HFFc6 (cell line): ENCODE measurements around the gene ELMO2. TPM values are rescaled to one million over a fixed set of nuclear protein-coding genes. Genes with fewer than 3 reads are reported as not detected.

Experiments
- DNase-seq: peaks from one replicate; pipeline ENCODE4 v3.0.0-alpha.2; 2018
- H3K27ac Mint-ChIP-seq: 2 replicates; pipeline ENCODE4 v1.8.0; 2020; ENCODE audit warnings: mild to moderate bottlenecking, mixed read lengths
- H3K27me3 Mint-ChIP-seq: 2 replicates; pipeline ENCODE4 v1.8.0; 2021; ENCODE audit warnings: mild to moderate bottlenecking, moderate library complexity, mixed read lengths; ENCODE audit not compliant: insufficient read depth
- H3K36me3 Mint-ChIP-seq: 2 replicates; pipeline ENCODE4 v1.8.0; 2021; ENCODE audit warnings: low read depth, mixed read lengths
- H3K4me1 Mint-ChIP-seq: 2 replicates; pipeline ENCODE4 v1.8.0; 2020; ENCODE audit warnings: low read depth, mixed read lengths
- H3K4me3 Mint-ChIP-seq: 2 replicates; pipeline ENCODE4 v1.8.0; 2020; ENCODE audit warnings: mild to moderate bottlenecking, moderate library complexity, mixed read lengths
- H3K9me3 Mint-ChIP-seq: 2 replicates; pipeline ENCODE4 v1.8.0; 2020; ENCODE audit warnings: mild to moderate bottlenecking, mixed read lengths
- CTCF ChIP-seq: fragments of 200-600 bp; sonication (generic); IDR thresholded peaks from 2 replicates; pipeline ENCODE4 v1.5.0; 2021; ENCODE audit warnings: antibody characterized with exemption, mild to moderate bottlenecking
- total RNA-seq, 6 experiments: library from RNA; stranded (reverse); fragmentation: NEBNext Ultra II Directional; extraction: Animal tissue kit (Norgen Biotek cat#: 25700); gene quantifications; 2 replicates in 1 of 6; 3 replicates in 5 of 6; pipeline ENCODE4 v1.2.3, GENCODE V29; 2021

ELMO2 gene
- total RNA-seq, 6 experiments from 2014 or later = 39.3 to 48.0 (median 44.3) TPM

GRCh38 chr20:46349742-46350056 lies 56.7 kb downstream of the ELMO2 start:
- H3K9me3 Mint-ChIP-seq = no peaks in the 10 kb centered on the region
- no peak overlapping the region for H3K4me3 Mint-ChIP-seq
- peaks cover 4% of the 10 kb centered on the region; the same call in 1 of the 2 replicates for H3K27me3 Mint-ChIP-seq
- peak overlapping the region; percentile 61 for H3K27ac Mint-ChIP-seq
- peaks cover 14% of the 10 kb centered on the region for H3K36me3 Mint-ChIP-seq
- DNase-seq = no peak
- TF ChIP-seq CTCF = no peak
- H3K4me1 Mint-ChIP-seq = peaks cover 26% of the 10 kb centered on the region

- Mint-ChIP-seq H3K27ac (peak overlapping the region; percentile 61), H3K4me1 (peaks cover 26% of the 10 kb centered on the region), H3K9me3 (no peaks in the 10 kb centered on the region), H3K4me3 (no peak overlapping the region), H3K36me3 (peaks cover 14% of the 10 kb centered on the region), H3K27me3 (peaks cover 8% of the 10 kb centered on the region; the same call in 1 of the 2 replicates)
- peak; percentile 88 for TF ChIP-seq CTCF
- peak; percentile 20 for DNase-seq
These were observed 57.2 kb downstream of the ELMO2 start for GRCh38 chr20:46349035-46349741.

GRCh38 chr20:46347841-46348803 lies 58.3 kb downstream of the ELMO2 start:
- TF ChIP-seq CTCF = no peak
- H3K27ac Mint-ChIP-seq = no peak overlapping the region
- peaks cover 12% of the 10 kb centered on the region for H3K27me3 Mint-ChIP-seq
- H3K4me1 Mint-ChIP-seq = peaks cover 27% of the 10 kb centered on the region
- H3K4me3 Mint-ChIP-seq = no peak overlapping the region
- no peaks in the 10 kb centered on the region for H3K9me3 Mint-ChIP-seq
- DNase-seq = no peak
- peaks cover 14% of the 10 kb centered on the region for H3K36me3 Mint-ChIP-seq

GRCh38 chr20:46346770-46347169 lies 59.6 kb downstream of the ELMO2 start:
- no peak for TF ChIP-seq CTCF
- Mint-ChIP-seq H3K9me3 (no peaks in the 10 kb centered on the region), H3K36me3 (peaks cover 4% of the 10 kb centered on the region), H3K4me3 (no peak overlapping the region), H3K4me1 (peaks cover 30% of the 10 kb centered on the region), H3K27me3 (peaks cover 22% of the 10 kb centered on the region), H3K27ac (no peak overlapping the region)
- DNase-seq = no peak

- Mint-ChIP-seq H3K4me3 (no peak overlapping the region), H3K27me3 (peaks cover 37% of the 10 kb centered on the region), H3K4me1 (peaks cover 14% of the 10 kb centered on the region), H3K36me3 (peaks cover 4% of the 10 kb centered on the region), H3K27ac (no peak overlapping the region), H3K9me3 (no peaks in the 10 kb centered on the region)
- DNase-seq = no peak
- no peak for TF ChIP-seq CTCF
These were observed 61.8 kb downstream of the ELMO2 start for GRCh38 chr20:46344488-46345162.
